GM19372 (cell line): ENCODE measurements around the gene EFS.

Experiments used
- ATAC-seq: cut with Tn5 transposase; IDR thresholded peaks from one replicate; pipeline ENCODE4 v1.9.1; 2021; ENCODE audit warnings: mild to moderate bottlenecking, low read depth, moderate library complexity; ENCODE audit not compliant: unreplicated experiment

The EFS gene

DNA sequence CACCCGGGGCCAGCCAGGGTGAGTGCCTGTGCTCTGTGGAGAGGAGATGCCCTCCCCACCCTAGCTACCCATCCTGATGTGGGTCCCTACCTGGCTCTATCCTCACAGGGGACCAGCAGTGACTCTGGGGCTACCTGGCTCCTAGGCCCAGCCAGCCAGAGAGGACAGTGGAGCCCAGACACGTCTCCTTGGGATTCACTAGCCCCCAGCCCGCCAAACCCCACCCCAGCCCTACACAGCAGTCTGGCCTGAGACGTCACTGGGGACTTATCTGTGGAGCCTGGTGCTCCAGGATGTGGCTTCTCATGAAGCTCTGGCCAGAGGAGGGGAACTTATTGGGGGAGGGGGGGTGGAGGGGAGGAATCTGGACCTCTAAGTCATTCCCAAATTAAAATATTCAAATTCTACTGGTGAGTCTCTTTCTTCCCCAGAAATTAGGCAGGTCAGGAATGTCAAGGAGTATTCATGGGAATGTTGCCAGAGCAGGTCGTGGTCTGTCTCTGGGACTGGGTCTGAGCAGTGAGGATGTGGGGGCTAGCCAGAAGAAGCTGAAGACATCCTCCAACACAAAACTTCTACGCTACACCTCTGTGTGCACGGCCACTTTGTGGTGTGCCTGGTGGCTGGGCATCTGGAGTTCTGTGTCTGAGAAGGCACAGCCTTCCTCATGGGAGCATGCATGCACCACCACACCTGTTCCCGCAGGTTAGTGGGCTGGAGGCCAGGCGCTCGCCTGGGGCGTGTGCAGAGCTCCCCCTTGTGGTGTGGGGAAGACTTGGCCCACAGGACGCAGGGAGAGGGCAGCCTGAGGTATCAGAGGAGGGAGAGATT lies 14.6 kb upstream of the EFS start:
- no peak for ATAC-seq

DNA sequence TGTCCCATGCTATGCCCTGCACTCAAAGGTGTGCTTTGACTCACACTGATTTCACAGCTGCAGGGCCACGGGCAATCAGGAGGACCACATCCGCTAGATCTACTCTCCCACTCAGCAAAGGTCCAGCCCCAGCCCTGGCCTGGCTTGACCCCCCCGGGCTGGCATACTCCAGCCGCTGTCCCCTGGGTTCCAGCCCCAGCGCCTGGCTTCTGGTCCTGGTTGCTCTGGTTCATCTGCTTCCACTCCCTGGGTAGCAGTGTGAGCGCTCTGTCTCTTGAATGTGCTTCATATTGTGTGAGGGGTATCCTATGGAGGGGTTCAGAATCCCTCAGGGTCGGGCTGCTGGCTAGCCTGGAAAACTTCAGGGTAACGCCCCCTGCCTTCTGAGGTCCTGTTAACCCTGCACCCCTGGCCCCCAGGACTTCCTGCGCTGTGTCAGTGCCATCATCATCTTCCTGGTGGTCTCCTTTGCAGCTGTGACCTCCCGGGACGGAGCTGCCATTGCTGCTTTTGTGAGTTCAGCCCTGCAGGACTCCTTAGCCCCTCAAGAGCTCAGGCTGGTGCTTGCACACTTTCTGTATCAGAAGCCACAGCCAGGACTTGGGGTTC lies 13.7 kb upstream of the EFS start:
- no peak for ATAC-seq

DNA sequence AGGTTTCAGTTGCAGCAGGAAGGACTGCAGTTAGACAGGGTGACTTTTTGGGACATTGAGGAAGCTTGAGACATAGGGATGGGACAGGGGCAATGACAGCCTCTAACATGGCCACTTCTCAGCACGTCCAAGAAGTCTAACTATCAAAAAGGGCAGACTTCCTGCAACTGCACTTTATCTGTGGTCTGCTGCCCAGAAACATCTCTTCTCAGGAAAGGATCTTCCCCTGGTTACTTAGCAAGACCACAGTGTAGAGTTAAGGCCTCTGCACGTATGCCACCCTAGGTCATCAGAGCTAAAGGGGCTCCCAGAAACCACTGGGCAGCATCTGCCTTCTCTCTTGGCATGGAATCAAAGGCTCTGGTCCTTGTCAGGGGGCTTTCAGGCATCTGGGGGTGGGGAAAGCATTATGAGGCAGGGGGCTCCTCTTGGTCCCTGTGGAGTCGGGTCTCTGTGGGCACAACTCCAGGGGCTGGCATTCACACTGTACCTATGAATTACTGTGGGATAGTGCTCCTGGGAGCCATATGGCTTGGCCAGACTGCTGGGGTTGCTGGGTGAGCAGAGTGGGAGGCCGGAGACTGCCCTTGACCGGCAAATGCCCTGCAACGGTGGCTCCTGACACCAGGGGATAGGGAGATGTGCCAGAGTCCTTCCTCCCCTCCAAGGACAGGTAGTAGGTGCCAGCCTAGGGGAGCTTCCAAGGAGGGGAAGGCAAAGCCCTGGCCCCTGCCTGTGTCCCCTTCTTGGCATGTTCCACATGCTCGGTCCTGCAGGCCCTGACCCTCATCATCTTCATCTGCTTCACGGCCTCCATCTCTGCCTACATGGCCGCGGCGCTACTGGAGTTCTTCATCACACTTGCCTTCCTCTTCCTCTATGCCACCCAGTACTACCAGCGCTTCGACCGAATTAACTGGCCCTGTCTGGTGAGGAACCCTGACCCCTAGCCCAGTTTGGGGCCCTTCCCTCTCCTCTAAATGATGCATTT lies 12.9 kb upstream of the EFS start:
- no peak for ATAC-seq

DNA sequence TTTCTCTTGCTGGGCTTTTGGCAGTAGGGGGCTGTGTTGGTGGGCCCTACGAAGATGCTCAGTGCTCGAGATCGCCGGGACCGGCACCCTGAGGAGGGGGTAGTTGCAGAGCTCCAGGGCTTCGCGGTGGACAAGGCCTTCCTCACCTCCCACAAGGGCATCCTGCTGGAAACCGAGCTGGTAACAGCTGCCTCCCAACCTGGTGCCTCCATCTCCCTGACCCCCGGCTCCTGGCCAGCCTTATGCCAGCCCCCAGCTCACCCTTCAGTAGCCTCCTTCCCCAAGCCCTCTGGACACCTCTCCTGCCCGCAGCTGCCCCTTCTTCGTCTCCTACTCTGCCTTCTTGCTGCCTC lies 12.2 kb upstream of the EFS start:
- no peak for ATAC-seq

DNA sequence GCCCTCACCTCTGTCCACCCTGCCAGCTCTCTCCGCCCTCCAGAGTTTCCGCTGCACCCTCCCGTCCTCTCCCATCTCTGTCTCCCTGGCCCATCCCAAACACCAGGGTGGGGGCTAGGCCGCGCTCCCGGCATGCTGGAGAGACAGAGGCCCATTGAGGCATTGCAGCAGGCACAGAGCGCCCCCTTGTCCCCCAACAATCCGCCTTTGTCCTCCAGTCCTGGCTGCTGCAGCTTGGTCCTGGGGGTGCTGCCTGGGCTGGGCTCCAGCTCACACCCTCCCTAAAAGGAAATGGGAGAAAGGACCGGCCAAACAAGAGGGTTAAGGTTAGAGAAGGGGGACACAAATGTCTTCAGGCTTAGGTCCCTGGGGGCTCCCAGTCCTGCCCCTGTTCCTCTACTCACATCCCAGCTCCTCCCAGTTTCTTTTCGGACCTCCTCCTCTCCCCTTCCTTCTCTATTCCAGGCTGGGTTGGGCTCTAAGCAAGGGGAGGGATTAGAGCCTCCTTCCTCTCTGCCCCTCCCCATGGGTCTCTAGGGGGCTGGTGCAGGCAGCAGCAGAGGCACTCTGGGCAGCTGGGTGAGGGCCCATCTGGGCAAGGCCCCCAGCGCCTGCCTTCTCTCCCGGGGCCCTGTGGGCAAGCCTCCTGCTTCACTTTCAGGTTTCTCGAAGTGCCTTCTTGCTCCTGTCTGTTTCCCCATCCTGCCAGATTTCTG lies 11.7 kb upstream of the EFS start, which contains the start of gene CMTM5:
Gene CMTM5 (plus strand): TSS at position 565 of the 716 bp plus-strand sequence. CDS start 206 bp downstream, outside the sequence.
- ATAC-seq = no peak

DNA sequence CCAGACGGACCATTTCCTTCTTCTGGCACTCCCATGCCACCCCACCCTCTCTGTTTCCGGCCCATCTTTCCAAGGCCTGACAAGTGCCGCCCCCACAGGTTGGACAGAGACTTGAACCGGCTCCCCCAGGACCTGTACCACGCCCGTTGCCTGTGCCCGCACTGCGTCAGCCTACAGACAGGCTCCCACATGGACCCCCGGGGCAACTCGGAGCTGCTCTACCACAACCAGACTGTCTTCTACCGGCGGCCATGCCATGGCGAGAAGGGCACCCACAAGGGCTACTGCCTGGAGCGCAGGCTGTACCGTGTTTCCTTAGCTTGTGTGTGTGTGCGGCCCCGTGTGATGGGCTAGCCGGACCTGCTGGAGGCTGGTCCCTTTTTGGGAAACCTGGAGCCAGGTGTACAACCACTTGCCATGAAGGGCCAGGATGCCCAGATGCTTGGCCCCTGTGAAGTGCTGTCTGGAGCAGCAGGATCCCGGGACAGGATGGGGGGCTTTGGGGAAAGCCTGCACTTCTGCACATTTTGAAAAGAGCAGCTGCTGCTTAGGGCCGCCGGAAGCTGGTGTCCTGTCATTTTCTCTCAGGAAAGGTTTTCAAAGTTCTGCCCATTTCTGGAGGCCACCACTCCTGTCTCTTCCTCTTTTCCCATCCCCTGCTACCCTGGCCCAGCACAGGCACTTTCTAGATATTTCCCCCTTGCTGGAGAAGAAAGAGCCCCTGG lies 10.7 kb upstream of the EFS start:
- no peak for ATAC-seq

DNA sequence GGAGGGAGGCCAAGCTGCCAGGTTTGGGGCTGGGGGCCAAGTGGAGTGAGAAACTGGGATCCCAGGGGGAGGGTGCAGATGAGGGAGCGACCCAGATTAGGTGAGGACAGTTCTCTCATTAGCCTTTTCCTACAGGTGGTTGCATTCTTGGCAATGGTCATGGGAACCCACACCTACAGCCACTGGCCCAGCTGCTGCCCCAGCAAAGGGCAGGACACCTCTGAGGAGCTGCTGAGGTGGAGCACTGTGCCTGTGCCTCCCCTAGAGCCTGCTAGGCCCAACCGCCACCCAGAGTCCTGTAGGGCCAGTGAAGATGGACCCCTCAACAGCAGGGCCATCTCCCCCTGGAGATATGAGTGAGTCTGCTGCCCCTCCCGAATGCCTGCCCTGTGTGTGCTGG lies 8.1 kb upstream of the EFS start:
- ATAC-seq = no peak

DNA sequence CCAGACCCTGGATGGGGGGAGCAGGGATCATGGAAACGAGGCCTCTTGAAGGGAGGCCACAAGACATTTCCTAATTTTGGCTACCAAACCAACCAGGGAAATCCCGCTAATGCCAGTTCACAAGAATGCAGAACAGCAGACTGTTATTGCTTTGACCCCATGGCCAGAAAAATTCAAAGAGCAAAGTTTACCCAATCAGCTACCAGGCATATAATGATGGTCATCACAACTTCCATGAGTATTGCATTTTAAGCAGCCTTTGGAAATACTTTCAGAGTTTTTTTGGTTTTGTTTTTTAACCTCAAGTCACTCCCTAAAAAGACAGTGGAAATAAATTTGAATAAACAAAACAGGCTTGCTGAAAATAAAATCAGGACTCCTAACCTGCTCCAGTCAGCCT lies 7.5 kb upstream of the EFS start, which contains the start of gene IL25:
Gene IL25 (plus strand): TSS at position 301 of the 400 bp plus-strand sequence.
- no peak for ATAC-seq

DNA sequence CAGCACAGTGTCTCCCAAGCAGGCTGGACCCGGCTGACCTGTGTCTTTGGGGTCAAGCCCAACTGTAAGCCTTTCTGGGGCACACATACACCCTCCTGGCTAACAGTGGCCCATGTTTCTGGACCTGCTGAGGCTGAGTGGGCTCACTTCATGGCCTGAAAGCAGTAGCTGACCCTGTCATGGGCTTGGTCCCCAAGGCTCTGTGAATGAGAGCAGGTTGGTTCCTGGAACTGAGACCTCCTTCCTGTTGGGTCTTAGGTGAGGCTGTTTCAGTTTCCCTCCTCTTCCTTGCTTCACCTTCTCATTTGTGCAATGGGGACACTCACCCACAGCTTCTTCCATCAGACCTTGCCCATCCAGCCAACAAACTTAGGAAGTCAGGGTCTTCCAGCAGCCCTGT lies 6.9 kb upstream of the EFS start:
- ATAC-seq = no peak

DNA sequence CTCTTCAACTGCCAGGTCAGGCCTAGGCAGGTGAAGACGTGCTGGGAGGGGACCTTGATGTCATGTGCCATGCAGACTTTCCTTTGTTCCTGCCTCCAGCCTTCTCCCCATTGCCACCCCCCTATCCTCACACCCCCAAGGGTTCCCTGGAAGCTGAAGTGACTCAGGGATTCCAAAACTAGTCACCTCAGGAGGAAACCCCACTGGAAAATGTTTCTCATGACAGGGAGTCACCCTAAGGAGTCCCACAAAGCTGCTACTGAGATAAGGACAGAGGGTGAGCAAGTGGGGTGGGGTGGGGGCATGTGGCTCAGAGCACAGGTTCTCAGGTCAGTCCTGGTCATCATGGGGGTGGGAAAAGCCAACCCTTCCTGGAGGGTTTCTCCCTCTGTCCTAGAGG lies 5.2 kb upstream of the EFS start:
- no peak for ATAC-seq

DNA sequence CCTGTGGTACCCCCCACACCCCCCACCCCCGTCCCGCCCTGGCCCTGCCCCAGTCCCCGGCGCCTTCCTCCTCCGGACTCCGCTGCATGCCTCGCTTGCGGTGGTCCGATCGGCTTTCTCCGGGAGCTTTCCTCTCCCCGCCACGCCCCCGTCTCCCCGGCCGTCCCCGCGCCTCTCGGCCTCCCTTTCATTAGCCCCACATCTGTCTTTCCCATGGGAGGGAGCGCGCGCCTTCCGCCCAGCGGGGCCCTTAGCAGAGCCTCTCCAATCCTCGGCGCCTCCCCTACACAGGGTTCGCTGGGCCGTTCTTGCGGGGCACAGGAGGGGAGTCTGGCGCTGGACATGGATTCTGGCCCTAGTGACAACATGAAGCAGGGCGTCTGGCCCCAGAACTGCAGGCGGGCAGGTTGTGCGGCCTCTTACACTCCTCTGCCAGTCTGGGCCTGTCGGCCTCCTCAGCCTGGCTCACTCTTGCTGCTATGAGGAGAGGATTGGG lies 1.5 kb upstream of the EFS start:
- no peak for ATAC-seq

DNA sequence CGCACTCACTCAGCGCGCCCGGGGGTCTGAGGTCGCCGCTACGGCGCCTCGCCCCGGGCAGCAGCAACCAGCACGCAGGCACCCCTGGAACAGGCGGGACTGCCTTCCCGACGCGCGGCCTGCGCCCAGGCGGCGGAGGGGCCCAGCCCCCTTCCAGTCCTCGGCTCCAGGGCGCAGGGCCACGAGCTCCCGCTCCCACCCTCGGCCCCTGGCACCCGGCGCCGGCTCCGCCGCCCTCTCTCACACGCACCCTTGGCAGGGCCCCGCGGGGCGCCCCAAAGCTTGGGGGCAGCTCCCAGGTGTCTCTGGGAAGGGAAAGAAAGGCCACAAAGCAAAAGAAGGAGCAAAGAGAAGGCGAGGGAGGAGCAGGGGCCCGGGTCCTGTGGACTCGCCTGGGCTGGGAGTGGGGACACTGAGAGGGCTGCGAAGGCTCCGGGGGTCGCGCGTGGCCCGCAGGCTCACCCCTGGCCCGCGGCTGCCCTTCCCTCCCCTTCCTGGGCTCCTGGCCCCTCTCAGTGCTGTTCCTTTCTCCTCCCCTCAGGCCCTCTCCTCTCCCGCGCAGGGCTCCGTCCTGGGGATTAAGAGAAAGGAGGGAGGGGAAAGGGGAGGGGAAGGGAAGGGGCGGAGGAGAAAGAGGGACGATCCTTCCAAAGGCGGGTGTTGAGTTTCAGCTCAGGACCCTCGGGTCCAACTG lies 907 bp upstream of the EFS start:
- no peak for ATAC-seq

DNA sequence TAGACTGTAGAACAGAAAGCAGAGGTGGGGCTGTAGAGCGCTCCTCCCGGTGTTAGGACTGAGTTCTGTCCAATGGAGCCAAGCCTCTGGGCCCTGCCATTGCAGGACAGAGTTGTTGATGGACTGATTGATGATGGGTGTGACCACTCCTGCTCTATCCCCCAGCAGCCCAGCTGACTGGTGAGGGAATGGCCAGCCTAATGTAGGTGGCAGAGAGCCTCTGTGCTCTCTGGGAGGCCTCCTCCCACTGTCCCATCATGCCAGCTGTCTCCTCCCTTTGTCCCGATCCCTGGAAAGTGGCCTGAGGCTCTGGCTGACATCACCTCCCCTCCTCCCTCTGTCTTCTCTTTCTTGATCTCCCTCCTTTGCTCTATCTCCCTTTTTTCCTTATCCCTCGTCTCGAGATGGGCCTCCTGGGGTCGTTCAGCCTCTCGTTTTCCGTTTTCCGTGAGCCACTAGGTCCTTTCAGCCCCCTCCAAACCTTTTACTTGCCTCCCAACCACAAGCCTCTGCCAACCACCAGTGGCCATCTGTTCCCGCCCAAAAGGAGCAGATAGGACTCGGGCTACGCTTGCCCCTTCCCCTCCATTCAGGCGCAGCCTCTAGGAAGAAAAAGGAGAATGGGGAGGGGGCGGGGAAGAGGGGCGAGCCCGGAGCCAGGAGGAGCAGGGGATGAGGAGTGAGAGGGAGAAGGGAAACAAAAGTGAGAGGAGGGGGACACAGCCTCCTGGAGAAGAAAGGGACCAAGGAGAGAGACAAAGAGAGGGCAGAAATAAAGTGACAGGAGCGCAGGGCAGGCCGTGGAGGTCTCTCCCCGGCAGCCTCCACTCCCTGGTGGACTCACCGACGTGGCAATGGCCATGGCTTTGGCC lies 572 bp downstream of the EFS start:
- ATAC-seq = no peak

DNA sequence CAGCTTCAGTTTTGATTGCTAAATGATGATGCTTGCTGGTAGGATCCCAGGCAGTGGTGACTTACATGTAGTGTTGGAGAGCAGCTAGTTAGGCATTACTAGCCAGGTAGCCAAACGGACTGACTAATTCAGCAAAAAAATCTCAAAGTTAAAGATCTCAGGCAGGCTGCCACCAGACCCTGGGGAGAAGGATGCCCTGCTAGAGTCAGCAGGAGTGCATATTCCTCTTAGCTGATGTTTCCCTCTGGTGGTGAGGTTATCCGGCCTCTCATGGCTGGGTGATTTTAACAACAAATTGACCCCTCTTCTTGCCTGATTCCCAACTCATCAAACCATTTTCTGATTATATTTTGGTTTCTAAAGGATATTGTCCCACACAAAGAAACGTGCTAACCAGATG lies 2.8 kb downstream of the EFS start:
- ATAC-seq = no peak

DNA sequence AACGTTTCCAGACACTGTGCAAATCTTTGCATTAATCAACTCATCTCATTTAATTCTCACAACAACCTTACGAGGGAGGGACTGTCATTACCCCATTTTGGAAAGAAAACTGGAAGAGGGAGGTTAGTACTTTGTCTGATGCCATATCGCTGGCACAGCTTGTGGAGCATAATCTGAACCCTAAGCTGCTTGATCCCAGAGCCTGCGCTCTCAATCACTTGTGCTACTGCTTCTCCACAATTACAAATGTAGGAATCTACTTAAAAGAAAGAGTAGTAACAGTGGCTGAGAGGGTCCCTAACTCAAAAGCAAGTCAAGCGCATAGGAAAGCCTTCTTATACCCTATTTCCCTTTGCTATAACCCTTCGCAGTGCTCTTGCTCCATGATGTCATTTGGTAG lies 3.2 kb downstream of the EFS start:
- ATAC-seq = no peak

DNA sequence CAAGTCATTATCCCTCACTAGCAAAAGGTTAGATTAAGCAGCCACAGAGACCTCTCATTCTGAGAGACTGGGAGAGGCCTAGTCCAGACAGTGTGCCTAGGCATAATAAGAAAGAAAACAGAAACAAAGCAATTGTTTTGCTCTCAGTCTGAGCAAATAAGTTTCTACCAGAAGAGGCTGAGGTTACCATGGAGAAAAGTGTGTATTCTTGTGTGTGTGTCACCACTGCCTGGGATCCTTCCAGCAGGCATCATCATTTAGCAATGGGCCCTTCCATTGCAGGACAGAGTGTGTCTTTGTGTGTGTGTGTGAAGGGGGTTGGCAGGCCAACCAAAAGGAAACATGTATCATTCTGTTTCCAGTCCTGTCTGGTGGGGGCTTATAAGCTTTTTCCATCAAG lies 3.7 kb downstream of the EFS start:
- ATAC-seq = no peak

DNA sequence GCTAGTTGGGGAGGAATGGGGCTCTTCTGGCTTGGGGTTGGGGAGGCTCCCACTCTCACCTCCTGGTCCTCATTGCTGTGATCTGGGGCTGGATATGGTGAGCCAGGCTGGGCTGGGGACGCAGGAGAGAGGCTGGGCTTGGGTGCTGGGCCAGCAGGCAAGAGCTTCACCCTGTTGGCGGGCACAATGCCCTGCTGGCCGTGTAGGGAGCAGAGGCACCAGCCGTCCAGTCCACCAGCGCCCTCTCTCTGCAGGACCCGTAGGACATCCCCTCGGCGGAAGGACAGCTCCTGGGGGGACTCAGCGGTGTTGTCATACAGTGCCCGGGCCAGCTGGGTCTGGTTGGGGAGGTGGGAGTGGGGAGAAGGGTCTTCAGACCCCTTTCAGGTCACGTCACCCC lies 4.5 kb downstream of the EFS start:
- ATAC-seq = no peak
